COLO668 (cell line): ENCODE measurements around the gene TIAM2.
"Not testable (repeated sequence)": the region's sequence is repeated elsewhere in the genome, so short reads cannot be mapped to it uniquely, and the experiment has no call there.

Source experiments
- DNase-seq: peaks from one replicate; lab custom pipeline; 2025; ENCODE audit not compliant: unreplicated experiment; lab: John Stamatoyannopoulos, UW

Gene TIAM2

DNA sequence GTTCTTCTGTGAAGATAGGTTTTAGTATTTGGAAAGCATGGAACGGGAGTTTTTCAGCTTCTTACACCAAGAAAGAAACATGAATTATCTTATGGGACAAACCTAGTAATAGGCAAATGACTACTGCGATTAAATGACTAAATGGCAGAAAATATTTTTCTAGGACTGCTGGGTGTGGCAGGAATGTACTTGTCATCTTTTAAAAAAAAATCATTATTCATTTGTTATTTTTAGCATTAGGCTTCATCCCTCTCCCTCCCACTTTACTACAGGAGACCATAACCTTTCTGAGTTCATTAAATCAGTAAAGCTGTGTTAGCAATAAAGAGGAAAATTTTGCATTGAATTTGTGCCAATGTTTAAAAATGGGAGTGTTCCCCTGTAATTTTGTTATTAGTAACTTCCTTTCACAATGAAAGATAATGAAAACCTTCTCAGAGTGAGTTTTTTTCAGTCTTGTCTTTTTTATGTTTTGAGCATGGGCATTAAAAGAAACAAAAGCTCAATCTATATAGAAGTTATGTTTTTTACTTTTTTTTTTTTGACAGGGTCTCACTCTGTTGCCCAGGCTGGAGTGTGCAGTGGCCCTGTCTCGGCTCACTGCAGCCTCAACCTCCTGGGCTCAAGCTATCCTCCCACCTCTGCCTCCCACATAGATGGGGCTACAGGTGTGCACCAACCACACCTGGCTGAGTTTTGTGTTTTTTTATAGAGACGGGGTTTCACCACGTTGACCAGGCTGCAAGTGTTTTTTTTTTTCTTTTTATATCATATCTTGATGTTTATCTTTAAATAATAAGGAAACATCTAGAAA is 163.1 kb downstream of the TIAM2 start:
- DNase-seq, result no peak

DNA sequence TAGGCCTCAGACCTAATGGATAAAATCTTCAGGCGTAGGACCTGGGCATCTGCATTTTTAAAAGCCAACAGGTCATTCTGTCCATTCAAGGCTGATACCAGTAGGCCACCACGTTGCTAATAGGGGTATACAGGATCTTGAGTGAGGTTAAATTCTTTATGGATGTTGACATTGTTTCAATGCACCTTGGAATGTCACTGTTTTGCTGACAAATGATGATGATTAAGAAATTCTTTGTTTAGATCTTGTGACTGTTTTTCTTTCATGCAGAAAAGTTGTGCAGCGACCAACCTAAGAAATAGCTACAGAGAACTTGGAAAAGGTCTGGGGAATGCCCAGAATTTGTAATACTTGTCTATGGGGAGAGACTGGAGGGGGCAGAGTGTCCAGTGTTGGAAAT is 167.6 kb downstream of the TIAM2 start:
- no peak for DNase-seq

DNA sequence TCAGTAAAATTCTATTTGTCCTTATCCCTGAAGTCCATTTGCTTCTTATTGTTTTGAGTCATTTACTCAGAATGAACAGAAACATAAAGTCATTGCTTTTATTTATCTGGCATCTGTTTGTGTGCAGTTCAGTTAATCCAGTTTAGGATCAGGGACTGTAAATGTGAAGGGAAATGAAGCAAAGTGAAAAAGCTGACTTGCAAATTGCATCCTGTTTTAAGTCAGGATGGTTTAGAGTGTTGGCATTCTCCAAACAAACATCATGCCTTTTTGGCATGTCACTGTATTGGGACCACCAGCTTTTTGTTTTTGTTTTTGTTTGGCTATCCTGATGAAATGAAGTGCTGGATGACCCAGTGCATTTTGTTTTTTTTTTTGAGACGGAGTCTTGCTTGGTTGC is 168.5 kb downstream of the TIAM2 start:
- no peak for DNase-seq

DNA sequence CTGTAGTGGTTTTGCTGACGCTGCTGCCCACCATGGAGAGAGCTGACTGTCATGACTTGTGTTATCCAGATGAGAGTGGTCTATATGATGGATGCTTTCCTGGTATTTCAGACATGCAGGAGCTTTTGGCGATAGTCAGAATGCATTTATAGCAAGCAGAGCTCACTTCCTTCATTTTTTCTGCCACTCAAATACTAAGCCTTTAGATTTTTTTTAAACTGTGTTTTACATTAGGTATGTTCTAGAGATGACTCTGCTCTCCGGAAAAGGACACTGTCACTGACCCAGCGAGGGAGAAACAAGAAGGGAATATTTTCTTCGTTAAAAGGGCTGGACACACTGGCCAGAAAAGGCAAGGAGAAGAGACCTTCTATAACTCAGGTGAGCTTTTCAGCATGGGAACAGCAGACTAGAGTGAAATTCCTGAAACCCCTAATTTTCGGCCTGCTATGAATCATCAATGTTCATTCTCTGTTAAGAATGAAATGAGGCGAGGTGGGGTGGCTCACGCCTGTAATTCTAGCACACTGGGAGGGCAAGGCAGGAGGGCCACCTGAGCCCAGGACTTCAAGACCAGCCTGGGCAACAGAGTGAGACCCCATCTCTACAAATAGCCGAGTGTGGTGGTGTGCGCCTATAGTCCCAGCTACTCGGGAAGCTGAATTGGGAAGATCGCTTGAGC is 170.1 kb downstream of the TIAM2 start:
- DNase-seq, result no peak

DNA sequence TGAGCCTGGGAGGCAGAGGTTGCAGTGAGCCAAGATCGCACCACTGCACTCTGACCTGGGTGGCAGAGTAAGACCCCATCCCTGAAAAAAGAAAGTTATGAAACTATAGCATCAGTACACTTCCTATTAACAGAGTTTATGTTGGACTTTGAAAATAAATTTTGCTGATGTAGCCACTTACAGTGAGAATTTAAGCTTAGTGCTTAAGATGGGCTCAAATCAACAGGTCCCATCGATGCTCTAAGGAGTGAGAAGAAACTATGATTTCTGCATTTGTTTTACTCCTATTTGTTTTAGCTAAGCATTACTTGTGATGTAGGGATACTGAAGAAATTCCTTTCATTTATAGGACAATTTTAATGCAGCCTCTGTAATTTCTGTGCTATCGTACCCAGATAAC is 175.4 kb downstream of the TIAM2 start:
- no peak for DNase-seq

DNA sequence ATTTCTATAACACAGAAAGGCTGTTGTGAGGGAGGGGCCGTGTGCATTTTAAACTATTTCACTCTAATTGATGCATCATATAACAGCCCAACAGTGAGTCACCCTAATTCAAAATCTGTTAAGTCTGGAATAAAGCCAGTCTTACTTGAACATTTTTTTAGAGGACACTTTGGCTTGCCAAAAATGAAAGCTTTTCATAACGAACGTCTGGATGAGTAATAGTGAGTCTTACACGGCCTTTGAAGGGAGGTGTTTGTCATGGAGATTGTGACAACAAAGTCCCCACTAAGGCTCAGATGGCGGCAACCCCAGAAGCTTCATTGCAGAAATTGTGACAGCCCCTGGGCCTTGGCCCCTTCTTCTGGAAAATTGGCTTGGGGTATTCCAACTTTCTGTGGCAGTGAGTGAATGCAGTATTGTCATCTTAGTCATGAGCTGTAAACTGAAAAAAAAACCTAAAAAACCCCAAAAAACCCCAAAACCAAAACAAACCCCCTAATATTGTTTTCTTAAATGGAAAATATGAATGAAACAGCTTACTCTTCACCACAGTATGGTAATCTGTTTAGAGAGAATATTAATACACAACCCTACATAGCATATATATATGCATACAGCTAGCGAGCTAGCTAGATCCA is 176.1 kb downstream of the TIAM2 start:
- no peak for DNase-seq

DNA sequence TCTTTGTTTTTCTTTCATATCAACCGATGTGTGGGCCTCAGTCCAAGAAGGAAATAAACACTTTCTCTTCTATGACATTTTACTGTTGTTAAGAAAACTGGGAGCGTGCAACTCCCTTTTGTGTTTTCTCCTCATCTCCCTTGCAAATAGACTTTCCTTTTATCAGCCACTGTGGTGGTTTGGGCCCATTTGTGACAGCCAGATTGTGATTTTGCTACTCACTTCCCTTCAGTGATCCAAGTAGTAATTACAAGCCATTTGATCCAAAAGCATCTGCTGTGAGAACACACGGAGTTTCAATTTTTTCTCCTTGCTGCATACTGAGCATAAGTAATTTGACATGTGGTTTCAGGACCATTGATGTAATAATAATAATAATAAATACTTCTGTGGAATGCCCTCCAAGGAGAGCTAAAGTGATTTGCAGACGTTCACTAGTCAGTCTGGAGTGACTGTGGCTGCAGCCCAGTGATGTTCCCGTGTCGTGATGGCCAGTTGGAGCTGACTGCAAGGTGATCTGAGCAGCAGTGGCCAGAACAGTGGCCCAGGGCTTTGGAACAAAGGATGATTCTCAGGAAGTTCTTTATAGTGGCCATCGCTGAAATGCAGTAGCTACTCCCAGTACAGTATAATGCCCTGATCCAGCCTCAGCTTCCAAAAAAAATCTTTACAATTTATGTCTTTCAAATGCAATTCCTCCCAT is 176.8 kb downstream of the TIAM2 start:
- DNase-seq, result no peak

DNA sequence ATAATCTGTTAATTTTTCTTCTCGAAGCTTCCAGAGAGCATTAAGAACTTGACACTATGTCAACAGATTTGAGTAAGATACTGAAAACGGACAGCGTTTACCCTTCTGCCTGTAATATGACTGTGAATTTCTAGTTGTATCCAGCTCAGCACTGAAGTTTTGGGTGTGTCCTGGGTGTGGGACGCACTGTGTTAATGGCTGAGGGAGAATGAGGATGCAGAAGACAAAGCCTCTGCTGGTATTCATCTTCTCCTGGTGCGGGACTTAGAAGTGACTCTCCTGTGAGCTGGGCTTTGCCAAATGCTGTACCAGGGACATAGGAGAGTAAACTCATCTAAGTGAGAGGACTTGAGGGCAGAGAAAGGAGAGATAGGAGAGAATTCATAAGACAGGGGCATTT is 178.4 kb downstream of the TIAM2 start:
- DNase-seq, result no peak

DNA sequence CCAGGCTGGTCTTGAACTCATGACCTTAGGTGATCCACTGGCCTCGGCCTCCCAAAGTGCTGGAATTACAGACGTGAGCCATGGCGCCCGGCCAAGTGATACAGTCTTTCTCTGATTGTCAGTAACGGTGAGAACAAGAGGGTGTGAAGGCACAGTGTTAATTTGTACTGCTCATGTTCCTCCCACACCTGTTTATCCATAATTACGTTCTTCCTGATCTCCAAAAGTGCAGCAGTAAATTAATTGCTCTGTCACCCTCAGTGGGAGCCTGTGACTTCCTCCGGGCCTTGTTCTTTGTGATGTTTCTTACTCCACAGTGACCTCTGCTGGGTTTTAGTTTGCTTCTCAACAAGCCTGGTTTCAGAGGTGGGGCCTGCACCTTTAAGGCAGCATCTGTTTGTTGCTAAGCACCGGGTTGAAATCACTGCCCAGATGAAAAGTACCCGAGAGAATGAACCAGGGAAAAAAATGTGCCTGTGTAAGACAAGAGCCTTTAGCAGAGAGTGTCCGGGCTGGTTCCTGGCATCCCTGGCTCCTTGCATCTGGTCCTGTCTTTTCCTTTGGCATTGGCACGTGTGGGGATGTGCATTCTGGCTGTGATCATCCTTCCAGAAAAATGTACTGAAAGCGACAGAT is 179.6 kb downstream of the TIAM2 start:
- DNase-seq, result peak; percentile 42

DNA sequence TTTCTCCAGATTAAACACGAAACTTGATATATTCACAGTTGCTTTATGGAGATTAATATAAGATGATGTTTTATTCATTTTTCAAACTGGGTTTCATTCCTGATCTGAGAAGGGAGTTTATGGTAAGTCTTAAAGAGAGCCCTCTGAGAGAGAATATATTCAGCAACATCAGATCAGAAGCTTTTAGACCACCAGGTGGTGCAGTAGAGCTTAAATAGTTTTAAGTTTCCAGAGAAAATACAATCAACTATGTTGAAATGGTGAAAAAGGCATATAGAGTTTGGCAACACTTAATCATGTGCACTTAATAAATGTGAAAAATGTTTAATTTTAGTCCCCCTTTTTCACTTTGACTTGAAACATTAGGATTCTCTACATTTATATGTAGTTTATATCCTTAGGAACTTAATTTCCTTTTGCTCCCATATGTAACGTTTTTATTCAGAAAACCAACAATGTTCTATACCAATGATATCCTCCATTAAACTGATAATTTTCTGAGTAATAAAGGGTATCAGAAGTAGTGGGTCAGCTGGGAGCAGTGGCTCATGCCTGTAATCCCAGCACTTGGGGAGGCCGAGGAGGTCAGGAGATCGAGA is 182.3 kb downstream of the TIAM2 start:
- peak; percentile 11 for DNase-seq

DNA sequence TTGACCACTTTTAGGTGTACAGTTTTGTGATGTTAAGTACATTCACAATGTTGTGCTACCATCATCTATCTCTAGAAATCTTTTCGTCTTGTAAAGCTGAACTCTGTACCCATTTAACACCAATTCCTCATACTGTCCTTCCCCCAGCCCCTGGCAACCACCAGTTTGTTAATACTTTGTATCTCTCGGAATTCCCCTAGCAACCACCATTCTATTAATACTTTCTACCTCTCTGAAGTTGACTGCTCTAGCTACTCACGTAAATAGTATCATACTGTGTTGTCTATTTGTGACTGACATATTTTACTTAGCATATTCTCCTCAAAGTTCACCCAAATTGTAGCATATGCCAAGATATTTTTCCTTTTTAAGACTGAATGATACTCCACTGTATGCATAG is 186.4 kb downstream of the TIAM2 start:
- DNase-seq, result no peak

DNA sequence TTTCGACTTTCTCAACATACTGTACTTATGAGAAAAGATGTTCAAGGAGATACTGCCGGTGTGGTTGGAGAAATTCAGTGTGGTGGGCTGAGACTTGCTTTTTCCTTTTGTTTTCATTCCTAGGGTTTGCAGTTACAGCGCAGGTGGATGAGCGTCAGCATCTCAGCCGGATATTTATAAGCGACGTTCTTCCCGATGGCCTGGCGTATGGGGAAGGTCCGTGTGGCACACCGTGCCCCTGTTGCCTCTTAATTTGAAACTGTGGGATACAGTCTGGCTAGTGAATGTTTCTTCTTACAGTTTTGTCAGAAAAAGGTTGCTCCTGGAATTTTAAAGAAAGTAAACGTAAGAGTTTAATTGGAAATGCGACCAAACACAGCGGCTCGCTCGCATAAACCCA is 187.0 kb downstream of the TIAM2 start:
- DNase-seq, result no peak

DNA sequence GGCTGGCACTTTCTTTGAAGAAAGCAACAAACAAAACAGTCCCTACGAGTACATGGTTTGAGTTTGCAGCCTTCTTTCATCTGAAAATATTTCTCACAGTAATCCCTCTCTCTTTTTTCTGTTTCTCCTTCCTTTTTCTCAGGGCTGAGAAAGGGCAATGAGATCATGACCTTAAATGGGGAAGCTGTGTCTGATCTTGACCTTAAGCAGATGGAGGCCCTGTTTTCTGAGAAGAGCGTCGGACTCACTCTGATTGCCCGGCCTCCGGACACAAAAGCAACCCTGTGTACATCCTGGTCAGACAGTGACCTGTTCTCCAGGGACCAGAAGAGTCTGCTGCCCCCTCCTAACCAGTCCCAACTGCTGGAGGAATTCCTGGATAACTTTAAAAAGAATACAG is 188.0 kb downstream of the TIAM2 start:
- DNase-seq, result no peak

DNA sequence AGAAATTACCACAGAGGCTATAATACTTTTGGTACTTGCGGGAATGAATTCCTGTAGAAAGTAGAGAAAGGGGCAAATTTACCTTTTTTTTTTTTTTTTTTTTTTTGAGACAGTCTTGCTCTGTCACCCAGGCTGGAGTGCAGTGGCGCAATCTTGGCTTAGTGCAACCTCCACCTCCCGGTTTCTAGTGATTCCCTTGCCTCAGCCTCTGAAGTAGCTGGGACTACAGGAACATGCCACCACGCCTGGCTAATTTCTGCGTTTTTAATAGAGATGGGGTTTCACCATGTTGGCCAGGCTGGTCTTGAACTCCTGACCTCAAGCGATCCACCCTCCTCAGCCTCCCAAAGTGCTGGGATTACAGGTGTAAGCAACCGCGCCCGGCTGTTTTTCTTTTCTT is 189.9 kb downstream of the TIAM2 start:
- not testable (repeated sequence) for DNase-seq

DNA sequence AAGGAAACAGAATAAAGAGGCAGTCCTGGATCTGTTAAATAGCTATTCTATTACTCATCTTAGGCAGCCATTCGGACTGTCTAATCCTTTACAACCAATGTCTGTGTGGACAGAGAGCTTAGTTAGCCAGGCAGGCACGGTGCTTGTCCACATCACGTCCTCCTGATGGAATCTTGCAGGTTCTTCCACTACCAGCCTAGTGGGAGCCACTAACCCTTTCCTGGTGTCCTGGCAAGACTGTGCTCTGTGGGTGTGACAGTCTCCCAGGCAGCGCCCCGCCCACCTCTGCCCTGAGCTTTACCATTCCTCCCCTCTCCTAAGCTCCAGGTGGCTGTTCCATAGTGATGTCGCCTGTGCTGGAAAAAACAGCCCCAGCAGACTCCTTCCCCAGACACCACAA is 190.4 kb downstream of the TIAM2 start:
- DNase-seq, result peak; percentile 3

DNA sequence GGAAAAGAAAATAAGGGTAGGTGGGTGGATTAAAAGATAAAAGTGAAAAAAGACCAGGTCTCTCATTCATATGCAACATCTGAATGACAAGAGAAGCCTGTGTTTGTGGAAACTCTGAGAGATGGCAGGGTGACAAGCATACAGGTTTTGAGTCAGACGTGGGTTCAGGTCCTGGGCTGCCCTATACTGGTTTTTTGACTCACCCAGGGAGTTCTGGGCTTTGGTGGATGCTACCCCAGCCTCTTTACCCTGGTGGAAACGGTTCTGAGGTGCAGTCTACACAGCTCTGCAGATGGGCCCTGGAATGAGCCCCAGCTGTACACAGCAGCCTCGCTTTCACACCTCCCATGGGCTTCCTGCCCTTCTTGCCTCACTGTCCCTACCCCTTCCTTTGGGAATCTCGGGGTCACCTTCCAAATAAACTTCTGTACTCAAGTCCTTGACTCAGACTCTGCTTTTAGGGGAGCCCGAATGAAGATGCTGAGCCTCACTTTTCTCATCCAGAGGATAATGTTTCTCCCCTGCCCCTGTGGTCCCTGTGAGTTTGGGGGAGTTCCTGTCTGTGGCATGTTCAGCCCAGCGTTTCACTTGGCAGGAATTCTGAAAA is 191.0 kb downstream of the TIAM2 start:
- DNase-seq, result no peak

DNA sequence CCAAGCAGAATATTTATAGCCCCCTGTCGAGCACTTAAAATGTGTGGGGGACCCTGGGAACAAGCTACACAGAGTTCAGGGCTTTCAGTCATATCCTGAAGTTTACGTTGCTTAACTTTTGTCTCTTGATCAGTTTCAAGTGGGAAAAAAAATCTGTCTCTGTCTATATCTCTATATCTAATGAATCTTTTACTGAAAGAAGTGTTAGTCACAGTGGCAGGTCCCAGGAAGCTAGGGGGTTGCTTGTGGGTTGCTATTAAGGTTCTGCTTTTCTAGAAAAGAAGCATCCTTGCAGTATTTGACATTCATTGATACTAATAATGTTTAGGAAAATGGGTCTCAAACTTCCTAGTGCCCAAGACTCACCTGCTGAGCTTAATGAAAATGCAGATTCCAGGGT is 192.0 kb downstream of the TIAM2 start:
- no peak for DNase-seq

DNA sequence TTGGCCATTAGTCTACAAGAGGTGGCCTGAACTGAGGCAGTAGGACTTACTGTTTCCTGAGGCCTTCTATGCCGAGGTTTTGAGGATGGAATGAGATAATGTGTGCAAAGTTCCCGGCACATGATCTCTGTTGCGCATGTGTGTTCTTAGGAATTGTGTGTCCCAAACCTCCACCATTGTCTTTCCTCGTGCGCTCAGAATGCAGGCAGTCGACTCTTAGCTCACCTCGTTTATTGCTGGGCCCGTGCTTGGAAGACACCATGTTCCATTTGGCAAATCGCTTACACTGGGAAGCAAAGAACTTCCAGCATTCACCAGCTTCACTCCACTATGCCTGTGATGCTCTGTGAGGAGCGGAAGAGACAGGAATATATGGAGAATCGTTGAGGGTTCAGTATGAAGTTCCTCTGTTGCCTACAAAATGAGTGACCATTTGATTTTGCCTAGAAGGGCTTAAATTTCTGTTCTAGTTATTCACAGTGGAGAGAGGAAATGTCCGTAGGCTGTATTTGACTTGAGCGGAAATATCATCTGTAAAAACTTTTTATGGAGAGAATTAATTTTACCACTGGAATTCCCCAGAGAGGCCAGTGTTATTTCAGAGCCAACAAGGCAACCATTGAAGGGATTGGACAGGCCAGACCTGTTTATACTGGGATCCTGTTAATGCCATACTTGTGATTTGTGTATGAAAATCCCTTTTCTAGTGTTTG is 193.0 kb downstream of the TIAM2 start:
- DNase-seq, result no peak

DNA sequence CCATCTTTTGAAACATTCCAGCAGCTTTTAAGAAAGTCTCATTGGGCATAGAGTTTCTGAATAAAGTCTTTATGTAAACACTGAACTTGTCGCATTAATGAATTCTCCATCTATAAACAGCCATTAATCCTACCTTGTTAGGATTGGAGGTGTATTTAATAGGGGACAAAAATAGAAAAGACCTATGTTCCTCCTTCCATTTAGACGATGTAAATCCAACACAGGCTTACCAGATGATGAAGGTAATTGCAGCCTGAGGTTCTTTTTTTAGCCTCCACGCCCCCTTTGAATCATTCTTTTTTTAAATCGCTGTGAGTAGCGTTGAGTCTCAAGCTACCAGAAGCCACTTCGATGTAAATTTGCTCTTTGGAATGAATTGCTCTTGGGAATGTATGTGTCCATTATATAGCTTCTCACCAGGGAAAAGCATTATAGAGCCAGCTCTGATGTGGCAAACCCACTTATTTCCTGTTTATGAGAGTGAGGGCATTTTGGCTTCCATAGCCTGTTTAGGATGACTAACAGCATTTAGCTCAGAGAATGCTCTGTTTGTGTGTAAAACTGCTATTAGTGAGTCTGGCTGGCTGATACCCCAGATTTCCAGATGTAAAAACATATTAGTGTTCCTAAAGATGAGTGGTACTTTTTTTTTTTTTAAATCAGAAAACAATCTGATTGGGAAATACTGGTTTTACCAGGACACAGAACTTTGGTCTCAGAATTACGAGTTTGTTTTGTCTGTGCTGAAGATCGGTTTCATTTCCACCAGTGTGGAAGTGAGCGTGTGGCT is 193.8 kb downstream of the TIAM2 start:
- no peak for DNase-seq
